ENCODE results near the gene LIMK2.
A peak's percentile ranks its signal among the peaks of the same experiment; 100 is the strongest.
"Not testable (repeated sequence)": the region's sequence is repeated elsewhere in the genome, so short reads cannot be mapped to it uniquely, and the experiment has no call there.

Gene LIMK2

DNA sequence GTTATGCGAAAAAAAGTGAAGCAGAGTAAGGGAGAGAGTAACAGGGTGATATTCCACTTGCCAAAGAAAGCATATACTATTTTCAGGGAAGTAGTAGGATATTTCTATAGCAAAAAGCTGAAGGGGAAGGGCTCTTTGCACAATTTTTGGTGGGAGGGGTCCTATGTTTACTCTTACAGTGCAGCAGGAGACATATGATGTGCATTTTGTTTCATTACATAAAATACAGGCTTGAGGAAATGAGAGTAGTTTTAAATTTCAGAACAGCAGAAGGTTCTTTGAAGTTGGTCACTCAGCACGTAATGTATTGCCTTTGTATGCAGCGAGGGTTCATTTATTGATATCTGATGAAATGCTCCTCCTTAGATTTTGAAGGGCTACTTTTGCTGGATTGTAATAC lies 83.3 kb downstream of the LIMK2 start:
- DNase-seq, result no peak

DNA sequence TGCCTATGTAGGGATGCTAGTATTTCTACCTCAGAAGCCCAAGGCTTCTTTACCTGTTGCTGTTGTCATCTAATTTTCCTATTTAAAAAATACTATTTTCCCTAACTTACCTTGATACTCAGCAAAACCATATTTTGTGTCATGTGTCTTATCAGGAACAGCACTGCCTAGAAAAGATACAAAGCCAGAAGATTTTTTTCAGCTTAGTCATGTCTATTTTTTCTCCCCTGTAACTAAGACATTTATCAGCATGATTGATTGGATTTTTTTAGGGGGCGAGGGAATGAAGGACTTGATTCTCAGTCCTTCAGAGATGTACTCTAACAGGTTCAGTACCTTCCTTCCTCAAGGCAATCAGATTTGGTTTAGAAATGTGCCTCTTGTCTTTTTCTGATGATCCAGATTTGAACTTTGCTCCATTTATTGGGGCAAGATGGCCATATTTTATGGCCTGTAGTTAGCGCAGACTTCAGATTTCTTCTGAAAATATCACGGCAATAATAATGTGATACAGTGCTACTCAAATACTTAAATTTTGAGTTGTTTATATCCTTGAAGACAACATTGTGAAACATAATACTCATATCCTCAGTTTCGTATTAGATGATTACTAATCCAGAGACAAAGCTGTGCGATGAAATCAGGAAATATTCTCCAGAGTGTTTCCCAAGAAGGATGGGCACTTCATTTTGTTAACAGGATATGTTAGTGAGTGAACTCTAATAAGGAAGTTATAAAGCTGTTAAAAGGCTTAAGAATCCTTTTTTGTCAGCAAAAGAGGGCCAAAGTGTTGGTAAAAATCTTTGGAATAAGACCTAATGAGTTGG lies 83.9 kb downstream of the LIMK2 start:
- no peak for DNase-seq

DNA sequence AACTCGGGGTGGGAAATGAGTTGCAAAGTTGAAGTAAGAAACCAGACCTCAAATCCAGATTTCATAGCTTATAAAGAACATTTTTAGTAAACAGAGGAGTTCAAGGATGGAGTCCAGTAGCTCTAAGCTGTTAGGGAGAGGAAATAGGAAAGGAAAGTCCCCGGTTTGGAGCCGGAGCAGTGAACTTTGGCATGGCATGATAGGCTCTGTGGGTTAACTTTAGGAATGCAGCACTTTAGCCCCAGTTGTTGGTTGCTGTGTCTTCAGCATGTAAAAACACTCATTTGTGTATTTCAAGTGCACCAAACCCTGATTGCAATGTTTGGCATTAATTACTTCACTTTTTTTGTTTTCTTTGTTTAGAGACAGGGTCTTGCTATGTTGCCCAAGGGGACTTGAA lies 88.8 kb downstream of the LIMK2 start:
- no peak for DNase-seq

DNA sequence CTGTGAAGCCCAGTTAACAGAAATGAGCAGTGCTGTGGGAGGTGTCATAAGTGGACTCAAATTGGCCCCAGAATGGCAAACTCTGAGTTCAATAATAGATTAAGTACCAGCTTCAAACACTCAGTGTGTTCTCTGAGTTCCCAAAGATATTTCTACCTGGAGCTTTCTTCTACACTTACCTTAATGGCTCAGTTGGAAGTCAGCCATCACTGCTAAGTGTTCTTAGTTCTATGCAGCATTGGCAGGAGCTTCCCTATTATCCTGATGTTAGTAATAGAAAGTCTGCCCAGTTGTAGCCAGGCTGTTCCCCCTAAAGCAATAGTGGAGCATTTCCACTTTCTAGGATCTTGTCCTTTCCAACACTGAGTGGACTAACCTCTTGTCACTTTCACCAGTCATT lies 89.9 kb downstream of the LIMK2 start:
- no peak for DNase-seq

DNA sequence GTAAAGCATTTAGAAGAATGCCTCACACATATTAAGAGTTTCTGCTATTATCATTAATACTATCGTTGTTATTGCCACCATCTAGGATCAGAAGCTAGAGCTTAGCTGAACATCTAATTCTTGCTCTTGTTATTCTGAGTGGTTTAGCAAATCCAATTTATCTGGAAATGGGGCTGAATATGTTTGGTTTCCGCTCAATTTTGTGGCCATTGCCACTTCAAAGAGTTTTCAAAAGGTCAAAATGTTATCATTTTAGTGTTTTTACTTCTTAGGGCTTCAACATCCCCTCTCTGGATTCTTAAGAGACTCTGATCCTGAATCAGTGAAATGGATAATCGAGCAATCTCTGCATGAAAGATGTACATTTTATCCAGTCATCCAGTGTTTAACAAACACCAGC lies 90.4 kb downstream of the LIMK2 start:
- no peak for DNase-seq

DNA sequence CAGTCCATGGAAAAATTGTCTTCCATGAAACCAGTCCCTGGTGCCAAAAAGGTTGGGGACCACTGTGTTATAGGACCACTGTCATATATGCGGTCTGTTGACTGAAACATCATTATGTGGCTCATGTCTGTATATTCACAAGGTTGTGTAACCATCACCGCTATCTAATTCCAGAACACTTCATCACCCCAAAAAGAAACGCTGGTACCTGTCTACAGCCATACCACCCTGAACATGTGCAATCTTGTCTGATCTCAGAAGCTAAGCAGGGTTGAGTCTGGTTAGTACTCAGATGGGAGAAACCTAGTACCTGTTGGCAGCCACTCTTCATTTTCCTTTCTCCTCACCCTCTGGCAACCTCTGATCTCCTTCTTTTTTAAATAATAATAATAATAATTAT lies 93.1 kb downstream of the LIMK2 start:
- no peak for DNase-seq

DNA sequence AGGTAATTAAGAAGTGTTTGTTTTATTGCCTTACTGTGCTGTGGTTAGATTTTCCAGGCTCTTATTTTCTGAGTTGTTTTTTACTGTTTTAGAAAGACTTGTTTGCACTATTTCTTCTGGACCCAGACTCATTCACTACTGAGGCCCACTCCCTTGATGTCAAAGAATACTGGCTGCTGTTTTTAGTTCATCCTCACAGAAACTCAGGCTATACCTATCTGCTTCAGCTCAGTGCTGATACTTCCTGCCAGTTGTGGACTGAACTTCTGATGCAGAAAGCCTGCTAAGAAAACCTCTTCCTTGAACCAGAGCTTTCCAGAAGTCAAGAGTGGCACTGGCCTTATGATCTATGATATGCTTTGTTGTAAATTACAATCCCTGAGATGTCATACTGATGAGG lies 96.1 kb downstream of the LIMK2 start:
- no peak for DNase-seq

DNA sequence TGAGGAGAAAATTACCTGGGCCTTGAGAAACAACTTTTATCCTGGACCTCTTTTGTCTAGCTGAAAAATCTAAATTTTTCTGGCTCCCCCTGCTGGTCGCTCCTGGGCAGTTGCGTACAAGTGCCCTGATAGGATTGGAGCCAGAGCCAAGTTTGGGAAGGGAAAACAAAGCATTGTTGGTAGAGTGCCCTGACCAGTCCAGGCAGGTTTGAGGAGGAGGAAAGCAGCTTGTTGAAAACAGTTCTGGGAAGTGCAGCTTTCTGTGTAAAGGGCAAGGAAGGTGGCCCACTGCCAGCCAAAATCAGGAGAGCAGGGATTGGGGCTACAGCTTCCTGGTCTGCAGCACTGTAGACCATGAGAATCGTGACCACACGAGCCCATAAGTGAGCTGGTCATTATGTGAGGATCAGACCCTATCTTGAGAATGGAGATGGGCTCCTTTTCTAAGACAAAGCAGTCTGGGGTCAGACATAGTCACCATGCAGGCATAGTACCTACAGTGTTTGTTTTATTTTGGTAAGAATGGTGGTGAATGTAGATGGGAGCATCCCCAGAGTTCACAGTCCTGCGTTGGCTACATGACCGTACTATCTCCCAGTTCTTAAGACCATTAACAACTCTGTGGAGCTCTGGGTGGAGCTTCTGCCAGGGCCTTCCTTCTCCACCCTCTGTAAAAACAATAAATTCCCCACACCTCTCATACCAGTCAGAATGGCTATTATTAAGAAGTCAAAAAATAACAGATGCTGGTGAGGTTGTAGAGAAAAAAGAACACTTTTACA lies 101.5 kb downstream of the LIMK2 start:
- peak; percentile 57 to 69 for DNase-seq

DNA sequence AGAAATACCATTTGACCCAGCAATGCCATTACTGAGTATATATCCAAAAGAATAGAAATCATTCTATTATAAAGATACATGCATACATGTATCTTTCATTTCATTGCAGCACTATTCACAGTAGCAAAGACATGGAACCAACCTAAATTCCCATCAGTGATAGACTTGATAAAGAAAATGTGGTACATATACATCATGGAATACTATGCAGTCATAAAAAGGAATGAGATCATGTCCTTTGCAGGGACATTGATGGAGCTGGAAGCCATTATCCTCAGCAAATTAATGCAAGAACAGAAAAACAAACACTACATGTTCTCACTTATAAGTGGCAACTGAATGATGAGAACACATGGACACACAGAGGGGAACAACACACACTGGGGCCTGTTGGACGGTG lies 102.1 kb downstream of the LIMK2 start:
- not testable (repeated sequence) for DNase-seq

DNA sequence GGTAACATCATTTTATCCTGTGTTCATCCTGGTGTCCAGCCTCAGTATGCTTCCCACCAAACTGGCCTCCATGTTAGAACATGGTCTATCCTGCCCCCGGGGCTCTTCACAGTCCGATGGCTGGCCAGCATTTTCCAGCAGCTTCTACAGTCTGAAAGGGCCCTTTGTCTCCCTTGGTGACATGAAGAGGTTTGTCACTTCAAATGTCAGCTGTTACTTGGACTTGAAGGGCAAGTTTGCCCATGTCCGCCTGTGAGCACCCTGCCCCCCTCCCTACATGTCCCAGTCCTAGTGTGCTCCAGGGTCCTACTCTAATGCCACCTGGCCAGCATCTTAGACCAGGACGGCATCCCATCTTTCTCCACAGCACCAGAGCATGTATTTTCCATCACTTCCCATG lies 109.3 kb downstream of the LIMK2 start:
- no peak for DNase-seq

DNA sequence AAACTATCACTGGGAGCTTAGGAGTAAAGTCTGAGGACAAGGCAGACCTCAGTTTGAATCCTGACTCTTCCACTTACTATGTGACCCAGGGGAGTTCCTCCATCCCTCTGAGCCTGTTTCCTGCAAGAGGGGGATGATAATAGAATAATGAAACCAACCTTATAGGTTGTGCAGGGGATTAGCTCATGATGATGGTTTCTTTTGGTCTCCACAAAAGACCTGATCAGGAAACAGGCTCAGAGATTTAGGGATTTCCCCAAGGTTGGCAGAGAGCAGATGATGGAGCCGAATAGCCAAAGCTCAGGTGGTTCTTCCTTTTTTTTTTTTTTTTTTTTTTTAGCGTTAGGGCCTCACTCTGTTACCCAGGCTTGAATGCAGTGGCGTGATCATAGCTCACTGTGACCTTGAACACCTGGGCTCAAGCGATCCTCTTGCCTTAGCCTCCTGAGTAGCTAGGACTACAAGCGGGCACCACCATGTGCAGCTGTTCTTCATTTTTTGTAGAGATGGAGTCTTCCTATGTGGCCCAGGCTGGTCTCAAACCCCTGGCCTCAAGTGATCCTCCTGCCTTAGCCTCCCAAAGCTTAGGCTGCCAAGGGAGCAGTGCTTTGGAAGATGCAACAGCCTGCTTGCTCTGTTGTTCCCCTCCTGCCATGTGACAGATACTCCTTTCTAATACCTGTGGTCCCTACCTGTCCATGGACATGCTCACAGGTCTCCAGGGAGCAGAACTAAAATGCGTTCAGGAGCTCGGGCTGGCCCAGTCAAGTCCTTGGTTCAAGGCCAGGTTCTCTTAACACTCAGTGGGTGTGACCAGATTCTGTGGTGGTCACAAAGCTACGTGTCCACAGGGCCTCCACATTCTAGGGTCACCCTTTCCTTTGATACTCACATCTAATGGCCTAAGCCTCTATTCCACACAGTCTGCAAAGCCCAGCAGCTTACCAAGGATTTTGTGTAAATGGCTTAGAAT lies 111.8 kb downstream of the LIMK2 start:
- no peak for DNase-seq

DNA sequence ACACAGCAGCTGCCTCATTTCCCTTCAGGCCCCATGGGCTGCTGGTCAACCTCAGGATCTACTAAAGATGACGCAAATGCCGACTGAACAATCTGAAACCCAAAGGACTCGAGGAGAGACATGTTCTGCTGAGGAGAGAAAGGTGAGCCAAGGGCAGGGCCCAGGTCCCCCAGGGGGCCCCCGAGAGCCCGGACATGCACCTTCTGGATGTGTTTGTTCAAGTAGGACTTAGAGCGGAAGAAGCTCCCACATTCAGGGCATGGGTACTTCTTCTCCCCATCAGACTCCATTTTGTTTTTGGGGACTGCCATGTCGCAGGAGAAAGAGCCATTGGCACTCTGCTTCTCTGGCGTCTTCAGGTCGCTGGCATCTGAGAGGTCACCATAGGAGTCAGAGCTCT lies 114.8 kb downstream of the LIMK2 start:
- DNase-seq, result no peak

DNA sequence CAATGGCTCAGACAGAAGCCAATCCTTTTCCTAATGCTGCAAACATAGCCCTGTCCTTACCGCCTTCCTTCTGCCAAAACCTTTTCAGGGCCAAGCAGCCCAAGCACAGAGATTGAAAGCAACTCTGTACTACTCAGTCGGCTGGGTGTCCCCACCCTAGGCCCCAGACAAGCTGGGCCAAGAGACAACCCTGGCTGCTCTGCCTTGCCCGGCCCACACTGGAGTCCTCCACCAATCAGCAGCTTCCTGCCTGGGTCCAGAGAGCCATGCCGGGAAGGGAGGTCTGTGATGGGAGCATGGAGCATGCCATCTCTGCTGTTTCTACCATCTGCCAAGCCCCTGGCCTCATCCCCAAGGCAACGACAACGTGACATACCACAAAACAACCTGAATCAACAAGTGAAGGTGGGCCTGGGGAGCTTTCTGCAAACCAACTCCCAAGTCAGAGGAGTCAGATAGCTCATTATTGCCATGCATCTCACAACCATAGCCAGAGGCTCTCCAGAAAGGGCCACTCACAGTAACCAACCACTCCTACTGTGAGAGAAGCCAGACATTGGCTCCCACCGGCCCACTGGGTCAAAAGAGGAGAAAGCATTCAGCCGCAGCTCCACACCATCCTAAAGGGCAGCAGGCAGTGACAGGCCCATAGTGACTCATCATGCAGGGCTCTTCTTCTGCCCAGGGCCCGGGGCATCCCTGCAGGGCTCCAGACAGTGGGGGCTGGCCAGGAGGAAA lies 115.9 kb downstream of the LIMK2 start:
- DNase-seq, result no peak

DNA sequence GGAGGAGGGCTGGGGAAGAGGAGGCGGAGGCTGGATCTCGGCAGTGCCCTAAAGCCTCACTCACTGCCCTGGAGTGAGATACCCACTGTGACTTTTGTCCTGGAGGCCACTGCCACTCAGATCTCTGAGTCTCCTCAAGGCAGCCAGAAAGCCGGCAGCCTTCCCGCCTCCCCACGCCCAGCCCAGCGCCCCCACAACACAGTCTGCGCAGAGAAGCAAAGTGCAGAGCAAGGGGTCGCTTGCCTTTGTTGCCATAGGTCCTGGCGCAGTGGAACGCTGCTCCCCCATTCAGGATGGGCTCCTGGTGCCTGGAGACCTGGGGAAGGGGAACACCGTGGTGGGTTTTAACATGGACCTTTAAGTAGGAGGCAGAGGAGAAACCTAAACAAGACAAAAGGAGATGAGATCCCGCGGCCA lies 116.5 kb downstream of the LIMK2 start:
- no peak for DNase-seq

DNA sequence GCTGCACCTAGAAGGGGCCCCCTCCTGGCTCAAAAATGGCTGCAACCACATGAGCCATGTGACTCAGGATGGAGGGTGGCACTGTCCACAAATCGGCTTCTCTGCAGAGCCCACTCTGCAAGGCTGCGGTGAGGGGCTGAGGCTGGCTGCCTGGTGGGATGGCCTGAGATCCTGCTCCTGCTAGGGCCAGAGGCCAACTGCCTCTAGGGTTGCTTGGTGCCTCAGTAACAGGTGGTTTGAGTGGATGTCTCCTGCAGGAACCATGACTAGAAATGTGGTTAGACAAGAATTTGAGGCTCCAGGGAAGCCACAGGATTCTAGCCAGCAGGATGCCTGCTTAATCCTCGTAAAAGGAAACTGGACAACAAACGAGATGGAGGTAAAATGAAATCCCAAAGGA lies 116.9 kb downstream of the LIMK2 start:
- DNase-seq, result no peak
